ENCODE results near the gene SF3A2. TPM values are rescaled to one million over a fixed set of nuclear protein-coding genes. Genes with fewer than 3 reads are reported as not detected.
A peak's percentile ranks its signal among the peaks of the same experiment; 100 is the strongest.

The SF3A2 gene
- total and polyA plus RNA-seq, 2 donors (not counting 3 experiments of a cell fraction or from before 2014, with no cell fraction given), result 21.5 to 164 TPM

GRCh38 chr19:2240881-2241760 lies 4.5 kb downstream of the SF3A2 start:
- no TSS peak for BruUV-seq (replicated peaks)

GRCh38 chr19:2242092-2242537 lies 5.5 kb downstream of the SF3A2 start:
- CTCF ChIA-PET, result interaction anchor here (1.0 kb wide), 1 partner anchor 13 kb away, joined by 3 read pairs; no protein-coding TSS in a partner anchor

More at GRCh38 chr19:2240881-2241760, 4.5 kb downstream of the SF3A2 start:
- H3K4me3 ChIP-seq (replicated peaks in 1 of 3; ENCODE audit: insufficient read depth in 1 of 3, low read depth in 1 of 3, low read length in 3 of 3), result peak overlapping the region in 2 of 3 experiments; percentile 56 to 57
- no peaks in the 10 kb centered on the region for H3K27me3 ChIP-seq (ENCODE audit: control insufficient read depth in 2 of 2, insufficient read depth in 2 of 2, low read length in 2 of 2)
- no peaks in the 10 kb centered on the region for H3K9me3 ChIP-seq (replicated peaks; ENCODE audit: control insufficient read depth, insufficient read depth, low read length)
- H3K9ac ChIP-seq (replicated peaks; ENCODE audit: extremely low read depth, insufficient read depth, low read length), result peak overlapping the region; percentile 81
- FAIRE-seq (peak; percentile 38), DNase-seq (ENCODE audit: low read depth, low spot score) (no peak)
- H3K36me3 ChIP-seq (ENCODE audit: control insufficient read depth in 2 of 2, extremely low read depth in 1 of 2, insufficient read depth in 2 of 2, low read length in 2 of 2), result peaks cover 15 to 32% of the 10 kb centered on the region in 2 experiments
- H3K27ac ChIP-seq (ENCODE audit: insufficient read depth, low read depth, low read length), result peak overlapping the region; percentile 79
- H3K9me1 ChIP-seq (replicated peaks; ENCODE audit: control insufficient read depth, extremely low read depth, insufficient read depth, low read length), result no peaks in the 10 kb centered on the region
- peaks cover 68% of the 10 kb centered on the region for H3K79me2 ChIP-seq (ENCODE audit: control insufficient read depth, insufficient read depth, low read length)
- TF ChIP-seq POLR2AphosphoS5 (IDR thresholded peaks at IDR 0.05; ENCODE audit: insufficient read depth, low read depth, low read length), result peak; percentile 30
- TF ChIP-seq MYC (IDR thresholded peaks at IDR 0.05; ENCODE audit: low read depth, low read length), result no peak
- peaks cover 41% of the 10 kb centered on the region for H3K4me1 ChIP-seq (ENCODE audit: control insufficient read depth, extremely low read depth, insufficient read depth, low read length)
- POLR2A ChIA-PET, result no interaction called here
- dilution Hi-C loops (cut with MboI; ENCODE audit: extremely low pct_ligation_motif_present, low sequenced_read_pairs), result no loop called here
- H3K4me2 ChIP-seq (ENCODE audit: insufficient read depth, low read length), result peak overlapping the region; percentile 93
- no peak overlapping the region for H2AFZ ChIP-seq (ENCODE audit: low read depth, low read length)
- H4K20me1 ChIP-seq (replicated peaks; ENCODE audit: control insufficient read depth, extremely low read depth, insufficient read depth, low read length), result no peaks in the 10 kb centered on the region
- CTCF ChIA-PET, result interaction anchor here (1.0 to 4.8 kb wide), 8 partner anchors 12 to 373 kb away, joined by 3 to 40 read pairs (median 13); no protein-coding TSS in a partner anchor
- intact Hi-C loops (cut with micrococcal nuclease), result no loop called here

More at GRCh38 chr19:2242092-2242537, 5.5 kb downstream of the SF3A2 start:
- no peaks in the 10 kb centered on the region for H3K9me1 ChIP-seq (replicated peaks; ENCODE audit: control insufficient read depth, extremely low read depth, insufficient read depth, low read length)
- POLR2A ChIA-PET, result no interaction called here
- intact Hi-C loops (cut with micrococcal nuclease), result no loop called here
- H4K20me1 ChIP-seq (replicated peaks; ENCODE audit: control insufficient read depth, extremely low read depth, insufficient read depth, low read length), result no peaks in the 10 kb centered on the region
- H3K9me3 ChIP-seq (replicated peaks; ENCODE audit: control insufficient read depth, insufficient read depth, low read length), result no peaks in the 10 kb centered on the region
- H3K4me1 ChIP-seq (ENCODE audit: control insufficient read depth, extremely low read depth, insufficient read depth, low read length), result peaks cover 45% of the 10 kb centered on the region
- no peak for TF ChIP-seq EZH2 (IDR thresholded peaks at IDR 0.05; ENCODE audit: borderline replicate concordance, low read depth, low read length, severe bottlenecking)
- no peak overlapping the region for H3K27ac ChIP-seq (ENCODE audit: insufficient read depth, low read depth, low read length)
- H3K79me2 ChIP-seq (ENCODE audit: control insufficient read depth, insufficient read depth, low read length), result peaks cover 66% of the 10 kb centered on the region
- no peaks in the 10 kb centered on the region for H3K27me3 ChIP-seq (ENCODE audit: control insufficient read depth in 2 of 2, insufficient read depth in 2 of 2, low read length in 2 of 2)
- H3K9ac ChIP-seq (replicated peaks; ENCODE audit: extremely low read depth, insufficient read depth, low read length), result no peak overlapping the region
- dilution Hi-C loops (cut with MboI; ENCODE audit: extremely low pct_ligation_motif_present, low sequenced_read_pairs), result no loop called here
- FAIRE-seq (no peak), DNase-seq (ENCODE audit: low read depth, low spot score) (no peak)
- BruUV-seq (replicated peaks), result no TSS peak
- peaks cover 23 to 42% of the 10 kb centered on the region in 2 experiments for H3K36me3 ChIP-seq (ENCODE audit: control insufficient read depth in 2 of 2, extremely low read depth in 1 of 2, insufficient read depth in 2 of 2, low read length in 2 of 2)
- H3K4me2 ChIP-seq (ENCODE audit: insufficient read depth, low read length), result no peak overlapping the region
- H3K4me3 ChIP-seq (replicated peaks in 1 of 3; ENCODE audit: insufficient read depth in 1 of 3, low read depth in 1 of 3, low read length in 3 of 3), result no peak overlapping the region
- H2AFZ ChIP-seq (ENCODE audit: low read depth, low read length), result no peak overlapping the region

All from endothelial cell of umbilical vein (primary cell).